PC-3 (cell line): Measurements from ENCODE around the gene CADPS2. TPM values are rescaled to one million over a fixed set of nuclear protein-coding genes. Genes with fewer than 3 reads are reported as not detected.

Source experiments
- ATAC-seq: fragments of 200-7000 bp; cut with Tn5 transposase; 2 replicates; pipeline ENCODE4 v1.9.1; 2020; ENCODE audit warnings: mild to moderate bottlenecking, moderate library complexity
- BruUV-seq: library from RNA; stranded (reverse); fragments of 400-500 nt; replicated peaks from 2 replicates; lab custom pipeline; 2021; lab: Mats Ljungman, UMichigan
- CTCF ChIA-PET: fragments of 300-600 bp; sonication (Branson Sonifier 250); formaldehyde crosslinking; loops from one replicate; lab custom pipeline; 2022; ENCODE audit warnings: antibody characterized with exemption; lab: Charles Lee
- POLR2A ChIA-PET: fragments of 300-600 bp; sonication (Branson Sonifier 250); formaldehyde crosslinking; loops from one replicate; lab custom pipeline; 2022; ENCODE audit warnings: antibody characterized with exemption; ENCODE audit not compliant: unreplicated experiment; lab: Charles Lee
- DNase-seq: peaks from one replicate; pipeline ENCODE4 v3.0.0-alpha.2; 2015
- H2AFZ ChIP-seq: fragments of 300-600 bp; sonication (generic); 2 replicates; pipeline ENCODE4 v1.6.0; 2016; ENCODE audit warnings: antibody characterized with exemption, low read length
- H3F3A ChIP-seq: fragments of 300-600 bp; sonication (generic); one replicate; pipeline ENCODE4 v1.6.0; 2017; ENCODE audit warnings: antibody characterized with exemption, low read length, control low read depth, mild to moderate bottlenecking; ENCODE audit not compliant: unreplicated experiment
- H3K27ac ChIP-seq: fragments of 300-600 bp; sonication (generic); 2 replicates; pipeline ENCODE4 v1.5.1; 2016; ENCODE audit warnings: mild to moderate bottlenecking, low read length
- H3K27me3 ChIP-seq: fragments of 300-600 bp; sonication (generic); 2 replicates; pipeline ENCODE4 v1.6.1; 2016; ENCODE audit warnings: low read length, mixed read lengths
- H3K36me3 ChIP-seq: fragments of 300-600 bp; sonication (generic); 2 replicates; pipeline ENCODE4 v1.6.1; 2016; ENCODE audit warnings: low read depth, mixed run types, low read length, mixed read lengths
- H3K4me1 ChIP-seq: fragments of 300-600 bp; sonication (generic); 2 replicates; pipeline ENCODE4 v1.5.1; 2016; ENCODE audit warnings: low read length; ENCODE audit not compliant: insufficient read depth
- H3K4me2 ChIP-seq: fragments of 300-600 bp; sonication (generic); 2 replicates; pipeline ENCODE4 v1.6.0; 2016; ENCODE audit warnings: low read length
- H3K4me3 ChIP-seq: fragments of 300-600 bp; sonication (generic); 2 replicates; pipeline ENCODE4 v1.5.1; 2016; ENCODE audit warnings: mild to moderate bottlenecking, low read length, mixed read lengths
- H3K79me2 ChIP-seq: fragments of 300-600 bp; sonication (generic); 2 replicates; pipeline ENCODE4 v1.6.1; 2017; ENCODE audit warnings: low read length, mixed read lengths
- H3K9ac ChIP-seq: fragments of 300-600 bp; sonication (generic); 2 replicates; pipeline ENCODE4 v1.6.0; 2016; ENCODE audit warnings: mild to moderate bottlenecking, low read length
- H3K9me2 ChIP-seq: fragments of 300-600 bp; sonication (generic); replicated peaks from 2 replicates; pipeline ENCODE4 v1.6.1; 2016; ENCODE audit warnings: mixed run types, low read length, mixed read lengths
- H3K9me3 ChIP-seq: fragments of 300-600 bp; sonication (generic); 2 replicates; pipeline ENCODE4 v1.6.1; 2016; ENCODE audit warnings: low read length, mixed read lengths
- H4K20me1 ChIP-seq: fragments of 300-600 bp; sonication (generic); 2 replicates; pipeline ENCODE4 v1.6.1; 2016; ENCODE audit warnings: low read length, mixed read lengths
- EZH2 ChIP-seq: fragments of 300-600 bp; sonication (generic); IDR thresholded peaks from one replicate; pipeline ENCODE4 v1.6.1; 2017; ENCODE audit warnings: antibody characterized with exemption, mild to moderate bottlenecking, low read length; ENCODE audit not compliant: unreplicated experiment
- EZH2phosphoT487 ChIP-seq: fragments of 300-600 bp; sonication (generic); IDR thresholded peaks from 2 replicates; pipeline ENCODE4 v1.6.1; 2018; ENCODE audit warnings: mild to moderate bottlenecking, antibody characterized with exemption, low read length, borderline replicate concordance
- intact Hi-C: fragments of 100-400 bp; cut with micrococcal nuclease; formaldehyde crosslinking; loops from 2 replicates; pipeline ENCODE4 v1.9.0; 2023
- total RNA-seq: library from RNA; depleted of rRNA; stranded (reverse); fragments of >200 nt; gene quantifications from 2 replicates; pipeline ENCODE4 v1.2.3, GENCODE V29; 2014
- TF ChIP-seq, protein P1 (sequence below): fragments of 300-600 bp; sonication (generic); conservative IDR thresholded peaks from 2 replicates; pipeline ENCODE4 v1.5.1; 2017; ENCODE audit warnings: antibody characterized with exemption, low read depth, mild to moderate bottlenecking, low read length

Gene CADPS2
- total RNA-seq, 1 experiment from 2014 or later: 9.4 TPM

DNA sequence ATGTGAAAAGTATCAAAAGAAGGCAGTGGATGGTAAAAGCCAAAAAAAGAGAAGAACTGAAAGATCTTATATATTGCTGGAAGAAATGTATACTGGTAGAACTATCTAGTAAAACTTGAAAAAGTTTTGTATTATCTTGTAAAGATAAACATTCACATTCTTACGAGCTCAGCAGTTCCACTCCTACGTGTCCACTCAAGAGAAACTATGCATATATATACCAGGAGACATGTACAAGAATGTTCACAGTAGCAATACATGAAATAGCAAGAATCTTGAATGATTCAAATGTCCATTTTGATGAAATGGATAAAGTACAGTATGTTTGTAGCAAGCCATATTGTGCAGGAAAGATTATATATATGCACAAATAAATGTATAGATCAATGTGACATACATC, 342.4 kb downstream of the CADPS2 start:
- Histone ChIP-seq H3K9me2 (no peaks in the 10 kb centered on the region), H3K9ac (no peak overlapping the region), H3K4me2 (no peak overlapping the region), H3K4me3 (no peak overlapping the region), H2AFZ (no peak overlapping the region), H3K4me1 (no peaks in the 10 kb centered on the region), H3F3A (no peaks in the 10 kb centered on the region), H3K9me3 (no peaks in the 10 kb centered on the region), H3K36me3 (no peaks in the 10 kb centered on the region), H3K27me3 (no peaks in the 10 kb centered on the region), H3K27ac (no peak overlapping the region), H4K20me1 (no peaks in the 10 kb centered on the region), H3K79me2 (no peaks in the 10 kb centered on the region)
- intact Hi-C loops: no loop called here
- no peak for ATAC-seq
- ChIA-PET CTCF (no interaction called here), POLR2A (no interaction called here)
- DNase-seq: no peak
- BruUV-seq: no TSS peak
- TF ChIP-seq EZH2 (no peak), EZH2phosphoT487 (no peak)
- TF ChIP-seq, protein P1, sequence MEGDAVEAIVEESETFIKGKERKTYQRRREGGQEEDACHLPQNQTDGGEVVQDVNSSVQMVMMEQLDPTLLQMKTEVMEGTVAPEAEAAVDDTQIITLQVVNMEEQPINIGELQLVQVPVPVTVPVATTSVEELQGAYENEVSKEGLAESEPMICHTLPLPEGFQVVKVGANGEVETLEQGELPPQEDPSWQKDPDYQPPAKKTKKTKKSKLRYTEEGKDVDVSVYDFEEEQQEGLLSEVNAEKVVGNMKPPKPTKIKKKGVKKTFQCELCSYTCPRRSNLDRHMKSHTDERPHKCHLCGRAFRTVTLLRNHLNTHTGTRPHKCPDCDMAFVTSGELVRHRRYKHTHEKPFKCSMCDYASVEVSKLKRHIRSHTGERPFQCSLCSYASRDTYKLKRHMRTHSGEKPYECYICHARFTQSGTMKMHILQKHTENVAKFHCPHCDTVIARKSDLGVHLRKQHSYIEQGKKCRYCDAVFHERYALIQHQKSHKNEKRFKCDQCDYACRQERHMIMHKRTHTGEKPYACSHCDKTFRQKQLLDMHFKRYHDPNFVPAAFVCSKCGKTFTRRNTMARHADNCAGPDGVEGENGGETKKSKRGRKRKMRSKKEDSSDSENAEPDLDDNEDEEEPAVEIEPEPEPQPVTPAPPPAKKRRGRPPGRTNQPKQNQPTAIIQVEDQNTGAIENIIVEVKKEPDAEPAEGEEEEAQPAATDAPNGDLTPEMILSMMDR: no peak

- ChIA-PET CTCF (no interaction called here), POLR2A (no interaction called here)
- Histone ChIP-seq H3K27me3 (no peaks in the 10 kb centered on the region), H3K9me2 (no peaks in the 10 kb centered on the region), H2AFZ (no peak overlapping the region), H3K27ac (no peak overlapping the region), H3K4me1 (no peaks in the 10 kb centered on the region), H3K36me3 (no peaks in the 10 kb centered on the region), H3K4me2 (no peak overlapping the region), H3K9me3 (no peaks in the 10 kb centered on the region), H3K79me2 (no peaks in the 10 kb centered on the region), H3K9ac (no peak overlapping the region), H3F3A (no peaks in the 10 kb centered on the region), H3K4me3 (no peak overlapping the region), H4K20me1 (no peaks in the 10 kb centered on the region)
- no peak for ATAC-seq
- intact Hi-C loops: no loop called here
- BruUV-seq: no TSS peak
- DNase-seq: no peak
- TF ChIP-seq, protein P1: no peak
- TF ChIP-seq EZH2 (no peak), EZH2phosphoT487 (no peak)
Observed at GRCh38 chr7:122543166-122543565, 343.1 kb downstream of the CADPS2 start.

DNA sequence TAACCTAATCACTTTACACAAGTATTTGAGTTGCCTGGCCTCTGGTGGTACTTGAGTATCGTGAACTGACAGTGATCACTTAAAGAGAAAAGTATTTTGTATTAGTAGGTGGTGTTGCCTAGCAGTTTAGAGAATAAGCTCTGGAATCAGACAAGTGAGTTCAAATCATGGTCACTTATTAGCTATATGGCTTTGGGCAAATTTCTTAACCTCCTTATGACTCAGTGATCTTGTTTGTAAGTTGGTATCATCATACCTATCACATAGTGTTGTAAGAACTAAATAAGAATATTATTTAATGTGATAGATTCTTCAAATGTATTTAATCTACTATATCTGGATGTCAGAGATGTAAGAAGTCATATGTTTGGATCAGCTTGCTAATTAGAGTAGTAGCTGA, 351.2 kb downstream of the CADPS2 start:
- POLR2A ChIA-PET: no interaction called here

More for the DNA sequence above, 351.2 kb downstream of the CADPS2 start:
- Histone ChIP-seq H3K4me3 (no peak overlapping the region), H3K79me2 (no peaks in the 10 kb centered on the region), H3K9me3 (no peaks in the 10 kb centered on the region), H3K9me2 (no peaks in the 10 kb centered on the region), H3K27me3 (no peaks in the 10 kb centered on the region), H3K4me1 (no peaks in the 10 kb centered on the region), H3K36me3 (no peaks in the 10 kb centered on the region), H3K27ac (no peak overlapping the region), H4K20me1 (no peaks in the 10 kb centered on the region), H3K4me2 (no peak overlapping the region), H3F3A (no peaks in the 10 kb centered on the region), H2AFZ (no peak overlapping the region), H3K9ac (no peak overlapping the region)
- no peak for ATAC-seq
- DNase-seq: no peak
- BruUV-seq: no TSS peak
- intact Hi-C loops: no loop called here
- TF ChIP-seq, protein P1: no peak
- no peak for TF ChIP-seq EZH2phosphoT487
- TF ChIP-seq EZH2: no peak
- CTCF ChIA-PET: interaction anchor here (0.5 kb wide), 1 partner anchor 477 kb away, joined by 3 read pairs; no protein-coding TSS in a partner anchor
